ENCODE measurements around the gene RNF144A.

- TF ChIP-seq CTCF (IDR thresholded peaks at IDR 0.05): no peak
- TF ChIP-seq POLR2A (IDR thresholded peaks at IDR 0.05): no peak
Measured at GRCh38 chr2:6955511-6956136, 38.4 kb downstream of the RNF144A start.

Data from breast epithelium (tissue), 3 donors.